ENCODE measurements around the gene PDE4D. TPM values are rescaled to one million over a fixed set of nuclear protein-coding genes. Genes with fewer than 3 reads are reported as not detected.

Gene PDE4D
- polyA plus RNA-seq, 1 donor (not counting 4 experiments of a cell fraction or from before 2014, with no cell fraction given), result 3.6 TPM

GRCh38 chr5:59337240-59337639, 556.3 kb downstream of the PDE4D start:
- FAIRE-seq, result no peak

DNA sequence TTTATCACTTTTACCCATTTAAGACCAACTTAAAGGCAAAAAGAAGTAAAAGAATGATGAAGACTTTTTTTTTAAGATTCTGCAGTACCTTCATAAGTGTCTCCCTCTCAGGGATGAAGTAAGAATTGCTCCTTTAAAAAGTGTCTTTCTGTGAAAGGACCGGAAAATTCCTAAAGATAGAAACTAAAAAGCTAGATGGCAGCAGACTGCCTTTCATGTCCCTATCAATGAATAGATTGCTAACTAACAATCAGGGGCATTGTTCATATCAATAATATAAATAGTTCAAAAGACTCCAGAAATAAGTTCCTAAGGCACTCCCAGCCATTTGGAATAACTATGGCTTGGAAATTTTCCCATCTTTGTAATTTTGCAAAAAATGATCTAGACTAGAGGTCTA, 558.0 kb downstream of the PDE4D start:
- Histone ChIP-seq H3K79me2 (ENCODE audit: control insufficient read depth, insufficient read depth, low read length) (no peaks in the 10 kb centered on the region), H3K27me3 (ENCODE audit: control insufficient read depth, extremely low read depth, insufficient read depth, low read length) (no peaks in the 10 kb centered on the region), H3K9me3 (ENCODE audit: control insufficient read depth, low read depth, low read length) (no peaks in the 10 kb centered on the region), H3K36me3 (ENCODE audit: control insufficient read depth in 2 of 2, extremely low read depth in 1 of 2, insufficient read depth in 2 of 2, low read length in 2 of 2) (no peaks in the 10 kb centered on the region), H3K9me1 (ENCODE audit: control insufficient read depth, extremely low read depth, insufficient read depth, low read length) (no peaks in the 10 kb centered on the region), H3K4me2 (ENCODE audit: control insufficient read depth, extremely low read depth, insufficient read depth, low read depth, low read length) (no peak overlapping the region), H4K20me1 (ENCODE audit: control insufficient read depth, extremely low read depth, insufficient read depth, low read length) (no peaks in the 10 kb centered on the region), H3K9ac (ENCODE audit: control insufficient read depth, extremely low read depth, insufficient read depth, low read length) (no peak overlapping the region), H3K4me1 (ENCODE audit: control insufficient read depth, extremely low read depth, insufficient read depth, low read length) (no peaks in the 10 kb centered on the region), H2AFZ (ENCODE audit: control insufficient read depth, low read length) (no peak overlapping the region), H3K4me3 (ENCODE audit: control insufficient read depth in 2 of 3, extremely low read depth in 1 of 3, insufficient read depth in 2 of 3, low read depth in 1 of 3, low read length in 3 of 3) (no peak overlapping the region), H3K27ac (ENCODE audit: control insufficient read depth, insufficient read depth, low read length) (no peak overlapping the region)
- no peak for DNase-seq (ENCODE audit: low read depth, low spot score)
- no peak for FAIRE-seq
- dilution Hi-C loops (cut with MboI; ENCODE audit: extremely low pct_ligation_motif_present, low sequenced_read_pairs), result no loop called here
- TF ChIP-seq, protein P1, sequence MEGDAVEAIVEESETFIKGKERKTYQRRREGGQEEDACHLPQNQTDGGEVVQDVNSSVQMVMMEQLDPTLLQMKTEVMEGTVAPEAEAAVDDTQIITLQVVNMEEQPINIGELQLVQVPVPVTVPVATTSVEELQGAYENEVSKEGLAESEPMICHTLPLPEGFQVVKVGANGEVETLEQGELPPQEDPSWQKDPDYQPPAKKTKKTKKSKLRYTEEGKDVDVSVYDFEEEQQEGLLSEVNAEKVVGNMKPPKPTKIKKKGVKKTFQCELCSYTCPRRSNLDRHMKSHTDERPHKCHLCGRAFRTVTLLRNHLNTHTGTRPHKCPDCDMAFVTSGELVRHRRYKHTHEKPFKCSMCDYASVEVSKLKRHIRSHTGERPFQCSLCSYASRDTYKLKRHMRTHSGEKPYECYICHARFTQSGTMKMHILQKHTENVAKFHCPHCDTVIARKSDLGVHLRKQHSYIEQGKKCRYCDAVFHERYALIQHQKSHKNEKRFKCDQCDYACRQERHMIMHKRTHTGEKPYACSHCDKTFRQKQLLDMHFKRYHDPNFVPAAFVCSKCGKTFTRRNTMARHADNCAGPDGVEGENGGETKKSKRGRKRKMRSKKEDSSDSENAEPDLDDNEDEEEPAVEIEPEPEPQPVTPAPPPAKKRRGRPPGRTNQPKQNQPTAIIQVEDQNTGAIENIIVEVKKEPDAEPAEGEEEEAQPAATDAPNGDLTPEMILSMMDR (optimal IDR thresholded peaks at IDR 0.05 in 1 of 3, IDR thresholded peaks at IDR 0.05 in 1 of 3, conservative IDR thresholded peaks at IDR 0.05 in 1 of 3; ENCODE audit: extremely low read depth in 1 of 3, insufficient read depth in 2 of 3, low read length in 3 of 3), result peak in 1 of 3 experiments; percentile 9
- no peak for TF ChIP-seq EZH2 (IDR thresholded peaks at IDR 0.05; ENCODE audit: low read length)

More at GRCh38 chr5:59337240-59337639, 556.3 kb downstream of the PDE4D start:
- Histone ChIP-seq H3K27me3 (ENCODE audit: control insufficient read depth, extremely low read depth, insufficient read depth, low read length) (no peaks in the 10 kb centered on the region), H3K4me2 (ENCODE audit: control insufficient read depth, extremely low read depth, insufficient read depth, low read depth, low read length) (no peak overlapping the region), H3K9ac (ENCODE audit: control insufficient read depth, extremely low read depth, insufficient read depth, low read length) (no peak overlapping the region), H3K79me2 (ENCODE audit: control insufficient read depth, insufficient read depth, low read length) (no peaks in the 10 kb centered on the region), H3K9me1 (ENCODE audit: control insufficient read depth, extremely low read depth, insufficient read depth, low read length) (no peaks in the 10 kb centered on the region), H3K9me3 (ENCODE audit: control insufficient read depth, low read depth, low read length) (no peaks in the 10 kb centered on the region), H3K4me3 (ENCODE audit: control insufficient read depth in 2 of 3, extremely low read depth in 1 of 3, insufficient read depth in 2 of 3, low read depth in 1 of 3, low read length in 3 of 3) (no peak overlapping the region), H3K27ac (ENCODE audit: control insufficient read depth, insufficient read depth, low read length) (no peak overlapping the region), H4K20me1 (ENCODE audit: control insufficient read depth, extremely low read depth, insufficient read depth, low read length) (no peaks in the 10 kb centered on the region), H2AFZ (ENCODE audit: control insufficient read depth, low read length) (no peak overlapping the region), H3K4me1 (ENCODE audit: control insufficient read depth, extremely low read depth, insufficient read depth, low read length) (no peaks in the 10 kb centered on the region), H3K36me3 (ENCODE audit: control insufficient read depth in 2 of 2, extremely low read depth in 1 of 2, insufficient read depth in 2 of 2, low read length in 2 of 2) (no peaks in the 10 kb centered on the region)
- DNase-seq (ENCODE audit: low read depth, low spot score), result no peak
- dilution Hi-C loops (cut with MboI; ENCODE audit: extremely low pct_ligation_motif_present, low sequenced_read_pairs), result no loop called here
- TF ChIP-seq, protein P1 (optimal IDR thresholded peaks at IDR 0.05 in 1 of 3, IDR thresholded peaks at IDR 0.05 in 1 of 3, conservative IDR thresholded peaks at IDR 0.05 in 1 of 3; ENCODE audit: extremely low read depth in 1 of 3, insufficient read depth in 2 of 3, low read length in 3 of 3), result no peak
- no peak for TF ChIP-seq EZH2 (IDR thresholded peaks at IDR 0.05; ENCODE audit: low read length)
